Left cardiac atrium (tissue), 4 donors: ENCODE measurements around the gene METTL6. TPM values are rescaled to one million over a fixed set of nuclear protein-coding genes. Genes with fewer than 3 reads are reported as not detected.
"Not testable (repeated sequence)": the region's sequence is repeated elsewhere in the genome, so short reads cannot be mapped to it uniquely, and the experiment has no call there.

Experiments
- ATAC-seq, 2 donors: fragments of 200-7000 bp; cut with Tn5 transposase; one replicate each; pipeline ENCODE4 v1.9.1; 2020; ENCODE audit warnings: mild to moderate bottlenecking in 2 of 2, moderate library complexity in 2 of 2
- DNase-seq: peaks from one replicate; pipeline ENCODE4 v3.0.0-alpha.2; 2020
- intact Hi-C, 2 donors: fragments of 100-400 bp; cut with DNase I; formaldehyde crosslinking; loops; one replicate each; pipeline versions ENCODE4 v1.14.1 to v1.15.1; 2022 to 2023
- total RNA-seq, 2 donors: library from RNA; stranded (reverse); fragmentation: NEBNext Ultra II Directional; extraction: Animal tissue kit (Norgen Biotek cat#: 25700); gene quantifications; one replicate each; pipeline ENCODE4 v1.2.1, GENCODE V29; 2021
- donor health status: DM: no; HTN: yes; CAD: no.
- donor health status: DM: no; HTN: yes; CAD: no; lungs with severe emphysema.
- donor health status: DM: yes; HTN: yes; CAD: no.
- donor health status: Dilated cardiomyopathy.

The METTL6 gene
- total RNA-seq, 2 donors from 2014 or later: 10.3 to 10.8 TPM

DNA sequence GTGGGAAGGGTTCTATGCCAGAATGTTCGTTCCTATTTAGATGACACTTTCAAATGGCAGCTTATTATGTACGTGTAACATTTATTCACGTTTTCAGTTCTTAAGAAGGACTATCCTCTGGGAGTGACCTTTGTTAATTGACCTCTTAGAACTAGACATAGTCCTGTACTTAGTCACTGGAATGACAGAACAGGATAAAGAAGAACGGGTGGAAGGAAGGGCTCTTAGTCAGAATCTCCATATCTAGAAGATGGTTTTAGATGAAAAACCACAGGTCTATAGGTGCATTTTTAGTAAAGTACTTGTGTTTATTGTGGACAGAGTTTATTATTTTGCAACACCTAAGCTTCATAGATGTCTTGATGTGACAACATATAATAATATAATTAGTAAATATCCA is 6.5 kb downstream of the METTL6 start:
- no peak for ATAC-seq
- no peak for DNase-seq
- intact Hi-C loops: loop anchor here in 1 of 2 donors (10.0 kb wide), 1 partner anchor 134 kb away; no protein-coding TSS in a partner anchor

DNA sequence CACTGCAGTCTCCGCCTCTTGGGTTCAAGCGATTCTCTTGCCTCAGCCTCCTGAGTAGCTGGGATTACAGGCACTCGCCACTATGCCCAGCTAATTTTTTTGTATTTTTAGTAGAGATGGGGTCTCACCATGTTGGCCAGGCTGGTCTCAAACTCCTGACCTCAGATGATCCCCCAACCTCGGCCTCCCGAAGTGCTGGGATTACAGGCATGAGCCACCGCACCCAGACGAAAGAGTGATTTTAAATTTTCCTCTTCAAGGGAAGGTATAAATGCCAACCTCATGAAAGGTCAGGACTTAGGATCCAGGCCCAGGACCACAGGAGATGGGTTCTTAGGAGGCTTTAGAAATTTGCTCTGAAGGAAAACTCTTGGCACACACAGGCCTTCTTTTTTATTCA is 16.4 kb downstream of the METTL6 start:
- DNase-seq, ATAC-seq, intact Hi-C loops: not testable (repeated sequence)

DNA sequence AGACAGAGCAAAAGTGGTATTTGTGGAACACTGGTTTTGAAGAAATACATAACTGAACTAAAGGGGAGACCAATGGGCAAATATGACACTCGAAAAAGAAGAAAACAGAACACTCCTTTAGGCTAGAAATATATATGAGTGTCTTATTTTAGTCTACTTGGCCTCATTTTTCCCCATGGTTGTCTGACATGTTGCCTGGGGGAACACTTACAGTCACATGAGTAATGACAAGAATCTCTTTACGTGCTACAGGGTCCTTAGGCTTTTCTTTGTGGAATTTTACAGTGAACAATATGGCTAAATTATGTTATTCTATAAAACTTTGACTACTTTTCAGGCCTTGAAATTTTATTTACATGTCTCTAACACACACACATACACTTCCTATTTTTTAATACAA is 17.6 kb downstream of the METTL6 start:
- no peak for ATAC-seq
- intact Hi-C loops: loop anchor here (5.0 to 10.0 kb wide), 2 partner anchors 205 to 207 kb away; partner anchors contain the start of gene CAPN7 (in 1 of the 2)
- no peak for DNase-seq

DNA sequence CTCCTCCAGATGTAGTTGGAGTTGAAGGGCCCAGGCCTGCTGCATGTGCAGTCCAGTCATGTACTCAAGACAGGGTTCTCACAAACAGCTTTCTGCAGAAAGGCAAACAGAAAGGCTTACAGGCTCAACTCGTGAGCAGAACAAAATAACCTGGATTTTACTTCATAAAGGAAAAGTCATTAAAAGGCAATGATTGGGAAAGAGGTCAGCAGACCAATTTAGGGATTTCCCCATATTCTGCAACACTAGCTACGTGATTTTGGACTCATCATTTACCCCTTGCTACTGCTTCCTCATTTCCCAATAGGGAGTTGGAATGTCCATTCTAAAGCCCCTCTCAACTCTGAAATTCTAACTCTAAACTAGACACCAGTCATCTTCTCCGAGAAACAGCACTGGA is 18.1 kb downstream of the METTL6 start:
- ATAC-seq (no peak), DNase-seq (no peak)
- intact Hi-C loops: loop anchor here (5.0 to 10.0 kb wide), 2 partner anchors 204 to 207 kb away; partner anchors contain the start of gene CAPN7 (in 1 of the 2)

DNA sequence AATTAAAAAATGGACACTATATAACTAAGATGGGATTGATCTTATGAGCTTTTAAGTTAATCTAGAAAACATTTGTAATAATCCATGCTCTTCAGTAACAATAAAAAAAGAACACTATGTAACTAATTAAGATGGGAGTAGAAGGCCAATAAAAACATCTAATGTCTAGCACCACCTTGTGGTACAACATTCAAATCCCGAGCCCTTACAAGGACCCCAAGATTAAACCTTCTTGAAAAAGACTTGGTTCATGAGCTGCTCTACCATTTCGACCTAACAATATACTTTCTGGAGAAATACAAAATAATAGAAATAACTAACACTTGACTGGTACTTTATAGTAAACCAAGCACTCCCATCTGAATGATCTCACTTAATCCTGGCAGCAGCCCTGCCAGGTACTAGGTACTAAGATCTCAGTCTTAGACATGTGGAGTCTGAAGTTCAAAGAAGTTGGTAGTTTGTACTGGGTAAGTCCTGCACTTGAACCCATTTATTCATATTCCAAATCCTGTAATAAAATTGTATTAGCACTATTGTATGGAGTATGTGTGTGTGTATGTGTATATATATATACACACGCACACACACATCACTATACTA is 21.8 kb downstream of the METTL6 start:
- DNase-seq (no peak), ATAC-seq (peak; percentile 63 to 81)
- intact Hi-C loops: loop anchor here (1.0 to 10.0 kb wide), 3 partner anchors 137 to 203 kb away; partner anchors contain the start of gene CAPN7 (in 1 of the 2)

DNA sequence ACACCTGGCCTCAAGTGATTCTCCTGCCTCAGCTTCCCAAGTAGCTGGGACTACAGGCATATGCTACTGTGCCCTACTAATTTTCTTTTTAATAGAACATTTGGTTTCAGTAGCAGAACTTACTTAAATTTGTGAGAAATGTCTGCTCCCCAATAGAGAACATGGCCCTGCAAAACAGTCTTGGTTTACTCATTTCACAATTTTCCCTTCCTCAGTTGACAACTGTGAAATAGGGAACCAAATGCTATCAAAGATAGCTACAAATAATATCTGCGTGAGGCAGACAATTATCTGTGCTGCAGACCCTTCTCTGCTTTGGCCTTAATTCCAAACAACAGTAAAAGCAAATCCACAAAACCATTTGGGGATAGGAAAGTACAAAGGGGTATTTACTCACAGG is 22.6 kb downstream of the METTL6 start:
- intact Hi-C loops: loop anchor here (1.0 to 10.0 kb wide), 3 partner anchors 136 to 202 kb away; partner anchors contain the start of gene CAPN7 (in 1 of the 2)
- DNase-seq (no peak), ATAC-seq (no peak)

DNA sequence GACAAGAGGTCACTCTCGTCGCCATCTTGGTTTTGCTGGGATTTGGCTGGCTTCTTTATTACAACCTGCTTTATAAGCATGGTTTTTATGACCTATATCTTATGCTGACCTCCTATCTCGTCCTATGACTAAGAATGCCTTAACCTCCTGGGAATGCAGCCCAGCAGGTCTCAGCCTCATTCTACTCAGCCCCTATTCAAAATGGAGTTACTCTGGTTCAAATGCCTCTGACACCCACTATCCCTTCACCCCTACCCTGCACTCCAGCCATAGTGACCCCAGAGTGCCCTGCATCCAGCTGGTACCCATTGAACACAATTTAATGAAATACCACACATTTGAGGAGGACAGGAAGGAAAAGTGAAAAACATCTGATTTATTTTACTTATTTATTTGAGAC is 23.4 kb downstream of the METTL6 start:
- DNase-seq (no peak), ATAC-seq (no peak)
- intact Hi-C loops: loop anchor here in 1 of 2 donors (10.0 kb wide), 1 partner anchor 199 kb away; the partner anchor contains the start of gene CAPN7

GRCh38 chr3:15403495-15403894 is 23.8 kb downstream of the METTL6 start:
- intact Hi-C loops: loop anchor here in 1 of 2 donors (10.0 kb wide), 1 partner anchor 199 kb away; the partner anchor contains the start of gene CAPN7
- DNase-seq (no peak), ATAC-seq (no peak)

- no peak for DNase-seq
- intact Hi-C loops: loop anchor here in 1 of 2 donors (10.0 kb wide), 1 partner anchor 197 kb away; the partner anchor contains the start of gene CAPN7
Measured at GRCh38 chr3:15401936-15402335, 25.4 kb downstream of the METTL6 start.

GRCh38 chr3:15399970-15400369 is 27.4 kb downstream of the METTL6 start:
- ATAC-seq (no peak), DNase-seq (no peak)
- intact Hi-C loops: loop anchor here in 1 of 2 donors (10.0 kb wide), 1 partner anchor 195 kb away; the partner anchor contains the start of gene CAPN7

More at GRCh38 chr3:15401936-15402335, 25.4 kb downstream of the METTL6 start:
- ATAC-seq: no peak

GRCh38 chr3:15398731-15399133 is 28.6 kb downstream of the METTL6 start:
- ATAC-seq, DNase-seq, intact Hi-C loops: not testable (repeated sequence)

GRCh38 chr3:15393252-15393651 is 34.1 kb downstream of the METTL6 start:
- DNase-seq, intact Hi-C loops, ATAC-seq: not testable (repeated sequence)

DNA sequence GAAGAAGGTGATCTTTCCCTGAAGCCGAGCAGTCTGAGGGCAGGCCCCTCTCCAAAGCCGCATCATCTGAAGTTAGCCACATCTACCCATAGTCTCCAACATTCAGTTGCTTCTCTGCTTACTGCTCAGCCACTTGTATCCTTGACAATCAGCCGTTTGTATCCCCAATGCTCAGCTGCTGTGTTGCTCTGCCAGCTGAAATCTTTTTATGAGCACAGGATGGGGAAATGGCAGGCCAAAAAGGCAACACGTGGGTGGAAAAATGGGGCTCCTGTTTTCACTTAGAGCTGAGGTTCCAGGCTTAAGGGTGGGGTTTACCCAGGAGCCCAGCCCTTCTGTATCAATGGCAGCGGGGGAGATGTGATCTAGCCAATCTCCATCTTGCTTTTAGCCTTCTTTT is 36.3 kb downstream of the METTL6 start:
- DNase-seq (no peak), ATAC-seq (no peak)
- intact Hi-C loops: no loop called here

DNA sequence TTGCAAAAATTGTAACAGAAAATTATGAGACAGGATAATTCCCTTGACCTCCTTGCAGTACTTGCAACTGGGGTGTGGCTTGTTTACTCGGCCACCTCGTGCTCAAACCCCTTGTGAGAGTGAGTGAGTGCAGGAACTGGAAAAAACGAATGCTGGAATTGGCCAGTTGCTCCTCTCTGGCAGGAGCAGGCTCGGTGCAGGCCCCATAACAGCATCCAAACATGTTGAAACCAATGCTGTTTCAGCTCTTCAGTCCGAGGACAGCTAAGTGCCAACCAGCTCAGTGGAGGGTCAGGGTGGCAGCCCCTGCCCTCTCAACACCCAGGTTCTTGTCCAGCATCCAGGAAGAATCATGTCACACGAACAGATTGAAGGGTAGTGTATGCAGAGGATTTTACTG is 36.9 kb downstream of the METTL6 start:
- ATAC-seq (no peak), DNase-seq (no peak)
- intact Hi-C loops: no loop called here

- intact Hi-C loops, DNase-seq, ATAC-seq: not testable (repeated sequence)
Measured at GRCh38 chr3:15388335-15388734, 39.0 kb downstream of the METTL6 start.

DNA sequence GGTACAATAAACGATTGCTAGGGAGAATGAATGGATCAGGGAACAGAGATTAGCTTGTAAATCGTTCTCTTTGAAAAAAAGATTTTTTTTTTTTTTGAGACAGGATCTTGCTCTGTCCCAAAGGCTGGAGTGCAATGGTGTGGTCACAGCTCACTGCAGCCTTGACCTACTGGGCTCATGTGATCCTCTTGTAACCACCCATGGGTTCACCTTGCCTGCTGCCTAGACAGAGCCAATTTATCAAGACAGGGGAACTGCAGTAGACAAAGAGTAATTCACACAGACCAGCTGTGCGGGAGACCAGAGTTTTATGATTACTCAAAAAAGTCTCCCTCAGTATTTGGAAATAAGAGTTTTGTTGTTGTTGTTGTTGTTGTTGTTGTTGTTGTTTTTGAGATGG is 39.6 kb downstream of the METTL6 start:
- peak; percentile 39 to 62 for ATAC-seq
- intact Hi-C loops: no loop called here

DNA sequence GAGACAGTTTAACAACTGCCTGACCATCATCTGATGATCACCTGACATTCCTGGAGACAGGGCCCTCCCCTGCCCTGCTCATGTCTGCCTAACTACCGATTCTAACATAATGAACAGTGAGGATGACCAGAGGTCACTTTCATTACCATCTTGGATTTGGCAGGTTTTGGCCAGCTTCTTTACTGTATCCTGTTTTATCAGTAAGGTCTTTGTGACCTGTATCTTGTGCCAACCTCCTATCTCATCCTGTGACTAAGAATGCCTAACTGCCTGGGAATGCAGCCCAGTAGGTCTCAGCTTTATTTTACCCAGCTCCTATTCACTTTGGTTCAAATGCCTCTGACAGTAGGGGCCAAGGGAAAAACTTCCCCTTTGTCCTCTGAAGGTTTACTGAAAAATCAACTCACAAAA is 40.2 kb downstream of the METTL6 start:
- no peak for DNase-seq
- peak; percentile 58 to 70 for ATAC-seq
- intact Hi-C loops: no loop called here

More for the DNA sequence above, 39.6 kb downstream of the METTL6 start:
- no peak for DNase-seq

DNA sequence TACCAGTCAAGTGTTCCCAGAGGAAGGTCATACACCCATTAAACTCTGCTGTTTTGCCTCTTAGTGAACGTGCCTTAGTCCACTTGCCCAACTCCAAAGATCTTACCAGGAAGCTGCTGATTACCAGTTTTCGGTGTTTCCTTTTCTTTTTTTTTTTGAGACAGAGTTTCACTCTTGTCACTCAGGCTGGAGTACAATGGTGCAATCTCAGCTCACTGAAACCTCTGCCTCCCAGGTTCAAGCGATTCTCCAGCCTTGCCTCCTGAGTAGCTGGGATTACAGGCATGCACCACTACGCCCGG is 40.7 kb downstream of the METTL6 start:
- DNase-seq, ATAC-seq, intact Hi-C loops: not testable (repeated sequence)

DNA sequence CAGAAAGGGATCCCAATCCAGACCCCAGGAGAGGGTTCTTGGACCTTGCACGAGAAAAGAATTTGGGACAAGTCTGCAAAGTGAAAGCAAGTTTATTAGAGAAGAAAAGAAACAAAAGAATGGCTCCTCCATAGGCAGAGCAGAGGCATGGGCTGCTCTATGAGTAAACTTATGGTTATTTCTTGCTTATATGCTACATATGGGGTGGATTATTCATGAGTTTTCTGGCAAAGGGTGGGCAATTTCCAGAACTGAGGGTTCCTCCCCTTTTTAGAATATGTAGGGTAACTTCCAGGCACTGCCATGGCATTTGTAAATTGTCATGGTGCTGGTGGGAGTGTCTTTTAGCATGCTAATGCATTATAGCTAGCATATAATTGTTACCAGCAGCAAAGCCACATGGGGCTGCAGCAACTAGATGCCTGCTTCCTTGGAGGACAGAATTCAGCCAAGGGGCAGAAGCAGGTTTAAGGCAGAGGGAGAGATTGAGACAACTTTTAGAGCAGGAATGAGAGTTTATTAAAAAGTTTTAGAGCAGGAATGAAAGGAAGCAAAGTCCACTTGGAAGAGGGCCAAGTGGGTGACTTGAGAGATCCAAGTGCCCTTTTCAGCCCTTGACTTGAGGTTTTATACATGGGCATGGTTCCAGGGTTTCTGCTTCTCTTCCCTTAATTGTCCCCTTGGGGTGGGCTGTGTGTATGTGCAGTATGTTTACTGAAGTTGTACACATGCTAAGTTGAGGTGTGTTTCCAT is 41.3 kb downstream of the METTL6 start:
- intact Hi-C loops: no loop called here
- ATAC-seq (no peak), DNase-seq (no peak)

GRCh38 chr3:15385238-15385695 is 42.1 kb downstream of the METTL6 start:
- intact Hi-C loops, ATAC-seq, DNase-seq: not testable (repeated sequence)
